Liver (tissue), 9 donors: ENCODE data around the gene EXOC5. TPM values are rescaled to one million over a fixed set of nuclear protein-coding genes. Genes with fewer than 3 reads are reported as not detected.

Experiments used
- DNase-seq: peaks from one replicate; pipeline ENCODE4 v3.0.0-alpha.2; 2017; ENCODE audit warnings: low spot score
- H3K27ac ChIP-seq, 2 donors: one replicate each; pipeline ENCODE4 v1.7.0; 2013; ENCODE audit warnings: inconsistent platforms in 2 of 2, low read length in 2 of 2, control low read depth in 1 of 2, low read depth in 1 of 2, mild to moderate bottlenecking in 1 of 2
- H3K27me3 ChIP-seq, 4 donors: one replicate each; pipeline versions ENCODE4 v1.6.1 to v1.7.0; 2013; ENCODE audit warnings: low read length in 3 of 4, inconsistent platforms in 1 of 4, mild to moderate bottlenecking in 1 of 4, moderate library complexity in 1 of 4; ENCODE audit not compliant: control insufficient read depth in 4 of 4, insufficient read depth in 4 of 4
- H3K36me3 ChIP-seq, 4 donors: one replicate each; pipeline versions ENCODE4 v1.6.1 to v1.7.0; 2013; ENCODE audit warnings: low read length in 3 of 4, mild to moderate bottlenecking in 3 of 4, low read depth in 1 of 4, moderate library complexity in 1 of 4; ENCODE audit not compliant: control insufficient read depth in 4 of 4, insufficient read depth in 3 of 4
- H3K4me1 ChIP-seq, 4 donors: one replicate each; pipeline versions ENCODE4 v1.6.1 to v1.7.0; 2013; ENCODE audit warnings: low read length in 3 of 4, mild to moderate bottlenecking in 3 of 4, moderate library complexity in 1 of 4; ENCODE audit not compliant: control insufficient read depth in 4 of 4, insufficient read depth in 4 of 4
- H3K4me3 ChIP-seq, 3 donors: one replicate each; pipeline versions ENCODE4 v1.6.1 to v1.7.0; 2013; ENCODE audit warnings: low read length in 3 of 3, control low read depth in 1 of 3, low read depth in 1 of 3, mild to moderate bottlenecking in 1 of 3
- H3K9ac ChIP-seq, 2 donors: one replicate each; pipeline ENCODE4 v1.7.0; 2013; ENCODE audit warnings: low read length in 2 of 2, mild to moderate bottlenecking in 2 of 2, moderate library complexity in 2 of 2, control low read depth in 1 of 2, low read depth in 1 of 2
- H3K9me3 ChIP-seq, 4 donors: one replicate each; pipeline versions ENCODE4 v1.6.1 to v1.7.0; 2013; ENCODE audit warnings: low read length in 3 of 4; ENCODE audit not compliant: control insufficient read depth in 4 of 4
- ATF3 ChIP-seq: IDR thresholded peaks from 2 replicates; pipeline ENCODE4 v1.6.1; 2016; ENCODE audit warnings: antibody characterized with exemption
- CTCF ChIP-seq: fragments of 150-350 bp; IDR thresholded peaks from 2 replicates; pipeline ENCODE4 v1.5.1; 2017; ENCODE audit warnings: improper control_type of control experiment, low read depth, low read length; ENCODE audit not compliant: missing input control
- EGR1 ChIP-seq, 2 donors: IDR thresholded peaks; 2 replicates each; pipeline ENCODE4 v1.6.1; 2016 to 2018; ENCODE audit warnings: antibody characterized with exemption in 2 of 2, low read depth in 2 of 2
- FOXA1 ChIP-seq: IDR thresholded peaks from 2 replicates; pipeline ENCODE4 v1.6.1; 2016; ENCODE audit warnings: antibody characterized with exemption
- FOXA2 ChIP-seq: IDR thresholded peaks from 2 replicates; pipeline ENCODE4 v1.6.1; 2016; ENCODE audit warnings: antibody characterized with exemption
- GABPA ChIP-seq, 2 donors: IDR thresholded peaks in 1 of 2; conservative IDR thresholded peaks in 1 of 2; 2 replicates each; pipeline ENCODE4 v1.6.1; 2016; ENCODE audit warnings: antibody characterized with exemption in 2 of 2, mild to moderate bottlenecking in 1 of 2, moderate library complexity in 1 of 2
- HNF4A ChIP-seq, 2 donors: conservative IDR thresholded peaks; 2 replicates each; pipeline ENCODE4 v1.6.1; 2016; ENCODE audit warnings: antibody characterized with exemption in 2 of 2, mild to moderate bottlenecking in 2 of 2
- HNF4G ChIP-seq: IDR thresholded peaks from 2 replicates; pipeline ENCODE4 v1.6.1; 2016; ENCODE audit warnings: antibody characterized with exemption
- JUND ChIP-seq, 2 donors: IDR thresholded peaks; 2 replicates each; pipeline ENCODE4 v1.6.1; 2016; ENCODE audit warnings: antibody characterized with exemption in 2 of 2
- MAX ChIP-seq: IDR thresholded peaks from 2 replicates; pipeline ENCODE4 v1.6.1; 2016; ENCODE audit warnings: antibody characterized with exemption
- NR2F2 ChIP-seq: IDR thresholded peaks from 2 replicates; pipeline ENCODE4 v1.6.1; 2016; ENCODE audit warnings: antibody characterized with exemption
- RAD21 ChIP-seq, 2 donors: IDR thresholded peaks; 2 replicates each; pipeline ENCODE4 v1.6.1; 2016; ENCODE audit warnings: antibody characterized with exemption in 2 of 2, mild to moderate bottlenecking in 2 of 2
- REST ChIP-seq: IDR thresholded peaks from 2 replicates; pipeline ENCODE4 v1.6.1; 2016; ENCODE audit warnings: antibody characterized with exemption, mild to moderate bottlenecking
- RXRA ChIP-seq, 2 donors: IDR thresholded peaks; 2 replicates each; pipeline ENCODE4 v1.6.1; 2017 to 2018; ENCODE audit warnings: antibody characterized with exemption in 2 of 2, mild to moderate bottlenecking in 1 of 2
- SP1 ChIP-seq: IDR thresholded peaks from 2 replicates; pipeline ENCODE4 v1.6.1; 2018; ENCODE audit warnings: antibody characterized with exemption, mild to moderate bottlenecking
- TAF1 ChIP-seq: conservative IDR thresholded peaks from 2 replicates; pipeline ENCODE4 v1.6.1; 2016; ENCODE audit warnings: antibody characterized with exemption, mild to moderate bottlenecking
- YY1 ChIP-seq: IDR thresholded peaks from 2 replicates; pipeline ENCODE4 v1.6.1; 2016; ENCODE audit warnings: antibody characterized with exemption, mild to moderate bottlenecking
- ZBTB33 ChIP-seq: IDR thresholded peaks from 2 replicates; pipeline ENCODE4 v1.6.1; 2016; ENCODE audit warnings: antibody characterized with exemption
- WGBS: extraction: QIAGEN DNeasy Blood & Tissue Kit; methylation state at CpG from one replicate; pipeline ENCODE4 v1.1.7; 2013; 5-methylcytosine and 5-hydroxymethylcytosine counted together
- polyA plus RNA-seq, 2 donors: library from polyadenylated mRNA; stranded (reverse) in 1 of 2; unstranded in 1 of 2; fragments of 200-250 nt in 1 of 2; fragments of >200 nt in 1 of 2; fragmentation: Nextera tagmentation in 1 of 2; extraction: Ambion mirVana in 1 of 2; gene quantifications; one replicate each; pipeline versions ENCODE4 v1.2.1 to v1.2.3, GENCODE V29; 2013 to 2015
- total RNA-seq, 2 donors: library from RNA; depleted of rRNA; stranded (reverse); fragments of >200 nt; gene quantifications; one replicate each; pipeline ENCODE4 v1.2.3, GENCODE V29; 2014
- donor health status: healthy.
- donor health status: healthy.
- donor health status: healthy.
- donor health status: healthy.
- donor health status: healthy.

Gene EXOC5, protein sequence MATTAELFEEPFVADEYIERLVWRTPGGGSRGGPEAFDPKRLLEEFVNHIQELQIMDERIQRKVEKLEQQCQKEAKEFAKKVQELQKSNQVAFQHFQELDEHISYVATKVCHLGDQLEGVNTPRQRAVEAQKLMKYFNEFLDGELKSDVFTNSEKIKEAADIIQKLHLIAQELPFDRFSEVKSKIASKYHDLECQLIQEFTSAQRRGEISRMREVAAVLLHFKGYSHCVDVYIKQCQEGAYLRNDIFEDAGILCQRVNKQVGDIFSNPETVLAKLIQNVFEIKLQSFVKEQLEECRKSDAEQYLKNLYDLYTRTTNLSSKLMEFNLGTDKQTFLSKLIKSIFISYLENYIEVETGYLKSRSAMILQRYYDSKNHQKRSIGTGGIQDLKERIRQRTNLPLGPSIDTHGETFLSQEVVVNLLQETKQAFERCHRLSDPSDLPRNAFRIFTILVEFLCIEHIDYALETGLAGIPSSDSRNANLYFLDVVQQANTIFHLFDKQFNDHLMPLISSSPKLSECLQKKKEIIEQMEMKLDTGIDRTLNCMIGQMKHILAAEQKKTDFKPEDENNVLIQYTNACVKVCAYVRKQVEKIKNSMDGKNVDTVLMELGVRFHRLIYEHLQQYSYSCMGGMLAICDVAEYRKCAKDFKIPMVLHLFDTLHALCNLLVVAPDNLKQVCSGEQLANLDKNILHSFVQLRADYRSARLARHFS
- 10 to 100 TPM; 27.4 to 28.9 TPM for total RNA-seq
- 10 to 100 TPM in 1 of 2 donors, 1 to 10 TPM in 1; 7.9 to 14.1 TPM for polyA plus RNA-seq

GRCh38 chr14:57268161-57269069 lies at the start of gene EXOC5, which contains the start of gene AP5M1:
Gene EXOC5 (minus strand): TSS chr14:57268905. CDS start chr14:57268648, 257 bp downstream.
Gene AP5M1 (plus strand): TSS chr14:57268971. CDS start chr14:57269315, 344 bp downstream.
- Histone ChIP-seq H3K9ac (peak within 1 kb of the TSS; percentile 73 to 88), H3K36me3 (peaks cover 0 to 2% (median 0%) of the 10 kb centered on the region in 4 donors), H3K4me3 (peak within 1 kb of the TSS; percentile 86 to 97 (median 87)), H3K27ac (peak within 1 kb of the TSS; percentile 85 to 89), H3K4me1 (peaks cover 4 to 38% (median 22%) of the 10 kb centered on the region in 4 donors), H3K27me3 (no peaks in the 10 kb centered on the region), H3K9me3 (no peaks in the 10 kb centered on the region)
- WGBS: under 1% methylated on average over 76 of the region's 76 CpGs
- TF ChIP-seq HNF4G (no peak), FOXA2 (peak; percentile 5), YY1 (peak; percentile 97), SP1 (peak; percentile 58), JUND (IDR thresholded peaks at IDR 0.05) (peak in 1 of 2 donors; percentile 39), HNF4A (conservative IDR thresholded peaks at IDR 0.05) (peak; percentile 45 to 55), GABPA (IDR thresholded peaks at IDR 0.05 in 1 of 2, conservative IDR thresholded peaks at IDR 0.05 in 1 of 2) (peak; percentile 72 to 95), FOXA1 (peak; percentile 68), RXRA (IDR thresholded peaks at IDR 0.05) (peak; percentile 53 to 59), ATF3 (peak; percentile 35), REST (peak; percentile 75), EGR1 (IDR thresholded peaks at IDR 0.05; ENCODE audit: low read depth in 2 of 2) (peak in 1 of 2 donors; percentile 26), TAF1 (peak; percentile 59), CTCF (no peak), MAX (peak; percentile 87), RAD21 (IDR thresholded peaks at IDR 0.05) (no peak), ZBTB33 (peak; percentile 93), NR2F2 (no peak)
- DNase-seq: peak; percentile 87
